Neural cell (in vitro differentiated cells): Measurements from ENCODE around the gene PLEKHG3.

Experiments
- CTCF ChIP-seq: fragments of 450-650 bp; IDR thresholded peaks from 2 replicates; pipeline ENCODE4 v1.5.1; 2014; ENCODE audit warnings: antibody characterized with exemption, mild to moderate bottlenecking, moderate library complexity; ENCODE audit not compliant: poor library complexity, severe bottlenecking
- POLR2AphosphoS5 ChIP-seq: IDR thresholded peaks from 2 replicates; pipeline ENCODE4 v1.6.1; 2012
- SMC3 ChIP-seq: fragments of 450-650 bp; conservative IDR thresholded peaks from 2 replicates; pipeline ENCODE4 v1.6.1; 2014; ENCODE audit warnings: antibody characterized with exemption, mild to moderate bottlenecking, moderate library complexity; ENCODE audit not compliant: poor library complexity

GRCh38 chr14:64709126-64709525, 4.9 kb downstream of the PLEKHG3 start:
- TF ChIP-seq CTCF (no peak), SMC3 (no peak), POLR2AphosphoS5 (no peak)
